ENCODE measurements around the gene PDHX.
A peak's percentile ranks its signal among the peaks of the same experiment; 100 is the strongest.

The PDHX gene

DNA sequence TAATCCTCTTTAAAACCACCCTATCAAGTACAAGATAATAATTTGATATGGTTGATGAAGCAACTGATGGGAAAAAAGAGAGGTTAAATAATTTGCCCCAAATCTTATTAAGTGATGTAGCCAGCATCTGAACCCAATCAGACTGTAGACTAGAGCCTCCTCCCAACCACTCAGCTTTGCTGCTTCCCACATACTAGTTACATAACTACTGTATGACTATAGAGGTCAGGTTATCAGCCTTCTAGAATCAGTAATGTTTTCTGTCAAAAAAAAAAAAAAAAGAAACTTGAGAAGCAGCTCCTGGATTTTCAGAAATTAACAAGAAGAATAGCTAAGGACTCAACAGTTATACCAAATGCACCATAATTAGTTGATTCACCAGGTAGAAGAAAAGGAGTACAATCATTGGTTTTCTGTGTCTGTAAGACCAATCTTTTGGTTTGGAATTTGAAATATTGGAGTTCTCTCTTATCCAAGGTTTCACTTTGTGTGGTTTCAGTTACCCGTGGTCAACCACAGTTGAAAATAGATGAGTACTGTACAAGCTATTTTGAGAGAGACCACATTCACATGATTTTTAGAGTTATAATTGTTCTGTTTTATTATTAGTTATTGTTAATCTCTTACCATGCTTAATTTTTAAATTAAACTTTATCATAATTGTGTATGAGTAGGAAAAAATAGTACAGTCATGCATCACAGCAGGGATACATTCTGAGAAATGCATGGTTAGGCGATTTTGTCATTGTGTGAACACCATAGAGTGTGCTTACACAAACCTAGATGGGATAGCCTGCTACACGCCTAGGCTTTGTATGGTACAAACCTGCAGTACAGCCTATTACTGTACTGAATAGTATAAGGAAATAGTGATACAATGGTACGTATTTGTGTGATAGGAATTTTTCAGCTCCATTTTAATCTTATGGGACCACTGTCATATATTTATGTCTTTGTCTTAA, 72.2 kb downstream of the PDHX start:
- CTCF ChIA-PET, result no interaction called here
- no peak overlapping the region for H3K27ac ChIP-seq
- TF ChIP-seq, protein P1, sequence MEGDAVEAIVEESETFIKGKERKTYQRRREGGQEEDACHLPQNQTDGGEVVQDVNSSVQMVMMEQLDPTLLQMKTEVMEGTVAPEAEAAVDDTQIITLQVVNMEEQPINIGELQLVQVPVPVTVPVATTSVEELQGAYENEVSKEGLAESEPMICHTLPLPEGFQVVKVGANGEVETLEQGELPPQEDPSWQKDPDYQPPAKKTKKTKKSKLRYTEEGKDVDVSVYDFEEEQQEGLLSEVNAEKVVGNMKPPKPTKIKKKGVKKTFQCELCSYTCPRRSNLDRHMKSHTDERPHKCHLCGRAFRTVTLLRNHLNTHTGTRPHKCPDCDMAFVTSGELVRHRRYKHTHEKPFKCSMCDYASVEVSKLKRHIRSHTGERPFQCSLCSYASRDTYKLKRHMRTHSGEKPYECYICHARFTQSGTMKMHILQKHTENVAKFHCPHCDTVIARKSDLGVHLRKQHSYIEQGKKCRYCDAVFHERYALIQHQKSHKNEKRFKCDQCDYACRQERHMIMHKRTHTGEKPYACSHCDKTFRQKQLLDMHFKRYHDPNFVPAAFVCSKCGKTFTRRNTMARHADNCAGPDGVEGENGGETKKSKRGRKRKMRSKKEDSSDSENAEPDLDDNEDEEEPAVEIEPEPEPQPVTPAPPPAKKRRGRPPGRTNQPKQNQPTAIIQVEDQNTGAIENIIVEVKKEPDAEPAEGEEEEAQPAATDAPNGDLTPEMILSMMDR (conservative IDR thresholded peaks at IDR 0.05; ENCODE audit: low read depth), result no peak
- DNase-seq (ENCODE audit: low spot score), result no peak
- POLR2A ChIA-PET (ENCODE audit: low non-redundant PET), result no interaction called here

DNA sequence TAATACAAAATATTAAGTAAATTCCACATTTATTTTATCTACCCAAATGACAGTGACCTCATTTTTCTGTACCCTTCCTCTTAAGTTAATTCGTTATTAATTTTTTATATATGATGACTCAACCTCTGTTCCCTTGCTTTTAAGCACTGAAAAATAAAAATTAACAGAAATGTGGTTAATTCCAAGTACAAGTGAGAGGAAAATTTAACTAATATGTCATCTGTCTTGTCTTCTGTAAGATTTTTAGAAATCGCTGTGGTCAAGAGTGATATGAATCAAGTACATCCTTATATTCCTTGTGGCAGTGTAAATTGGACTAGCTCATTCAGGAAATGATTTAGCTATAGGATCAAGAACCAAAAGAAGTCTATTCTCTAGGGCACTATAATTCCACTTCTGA, 74.5 kb downstream of the PDHX start:
- POLR2A ChIA-PET (ENCODE audit: low non-redundant PET), result no interaction called here
- CTCF ChIA-PET, result interaction anchor here (0.7 kb wide), 1 partner anchor 192 kb away, joined by 4 read pairs; no protein-coding TSS in a partner anchor
- no peak overlapping the region for H3K27ac ChIP-seq
- DNase-seq (ENCODE audit: low spot score), result no peak
- TF ChIP-seq, protein P1 (conservative IDR thresholded peaks at IDR 0.05; ENCODE audit: low read depth), result no peak

DNA sequence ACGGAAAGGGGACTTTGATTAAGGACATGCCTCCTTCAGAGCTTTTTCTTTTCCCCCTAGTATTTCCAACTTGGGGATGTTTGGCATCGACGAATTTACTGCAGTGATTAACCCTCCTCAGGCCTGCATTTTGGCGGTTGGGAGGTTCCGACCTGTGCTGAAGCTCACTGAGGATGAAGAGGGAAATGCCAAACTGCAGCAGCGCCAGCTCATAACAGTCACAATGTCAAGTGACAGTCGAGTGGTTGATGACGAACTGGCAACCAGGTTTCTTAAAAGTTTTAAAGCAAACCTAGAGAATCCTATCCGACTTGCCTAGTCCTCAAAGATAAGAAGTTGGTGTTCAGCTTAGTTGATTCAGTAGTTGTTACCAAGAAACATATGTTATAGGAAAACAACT, 78.4 kb downstream of the PDHX start:
- no peak overlapping the region for H3K27ac ChIP-seq
- ChIA-PET POLR2A (ENCODE audit: low non-redundant PET) (no interaction called here), CTCF (no interaction called here)
- DNase-seq (ENCODE audit: low spot score), result no peak
- TF ChIP-seq, protein P1 (conservative IDR thresholded peaks at IDR 0.05; ENCODE audit: low read depth), result no peak

DNA sequence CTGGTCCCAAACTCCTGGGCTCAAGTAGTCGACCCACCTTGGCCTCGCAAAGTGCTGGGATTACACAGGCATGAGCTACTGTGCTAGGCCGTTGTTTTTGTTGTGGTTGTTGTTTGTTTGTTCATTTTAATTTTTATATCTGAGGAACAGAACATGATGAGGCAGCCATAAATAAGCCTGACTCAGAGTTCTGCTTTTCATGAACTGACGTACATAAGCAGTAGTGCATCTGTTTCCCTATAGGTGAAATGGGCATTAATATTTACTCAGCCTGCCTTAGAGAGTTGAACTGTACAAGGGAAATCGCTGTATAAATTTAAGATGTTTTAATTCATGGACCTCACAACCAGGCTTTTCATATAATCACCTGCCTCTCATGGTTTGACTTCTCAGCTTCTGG, 80.5 kb downstream of the PDHX start:
- DNase-seq (ENCODE audit: low spot score), result no peak

DNA sequence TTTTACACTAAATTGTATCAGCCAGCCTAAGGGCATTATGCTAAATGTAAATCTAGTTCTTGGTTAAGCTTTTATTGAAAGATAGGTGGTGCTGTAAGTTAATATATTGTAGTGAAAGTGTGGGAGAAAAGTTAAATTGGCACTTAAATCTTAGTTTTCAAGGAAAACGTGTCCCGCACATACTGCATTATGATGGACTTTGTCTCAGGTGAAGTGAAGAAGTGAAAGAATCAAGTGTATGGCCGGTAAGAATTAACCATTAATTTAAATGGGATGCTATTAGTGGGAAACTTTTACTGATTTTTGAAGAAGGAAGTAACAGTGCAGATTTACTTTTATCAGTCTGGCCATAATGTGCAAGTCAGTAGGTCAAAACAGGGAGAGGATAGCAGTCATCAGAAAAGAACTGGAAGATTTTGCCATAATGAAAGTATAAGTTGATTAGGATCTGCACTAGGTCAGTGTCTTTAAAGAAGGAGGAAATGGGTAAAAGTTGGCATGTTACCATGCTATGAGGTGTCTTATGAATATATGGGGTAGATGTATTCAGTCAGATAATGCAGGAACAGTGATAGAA, 81.6 kb downstream of the PDHX start:
- H3K27ac ChIP-seq, result no peak overlapping the region
- TF ChIP-seq, protein P1 (conservative IDR thresholded peaks at IDR 0.05; ENCODE audit: low read depth), result peak; percentile 37
- CTCF ChIA-PET, result interaction anchor here (0.6 kb wide), 3 partner anchors 117 to 275 kb away, joined by 3 read pairs; no protein-coding TSS in a partner anchor
- DNase-seq (ENCODE audit: low spot score), result peak; percentile 44
- POLR2A ChIA-PET (ENCODE audit: low non-redundant PET), result interaction anchor here (0.6 kb wide), 1 partner anchor 118 kb away, joined by 3 read pairs; no protein-coding TSS in a partner anchor

More for the DNA sequence above, 80.5 kb downstream of the PDHX start:
- TF ChIP-seq, protein P1 (conservative IDR thresholded peaks at IDR 0.05; ENCODE audit: low read depth), result no peak
- POLR2A ChIA-PET (ENCODE audit: low non-redundant PET), result no interaction called here
- CTCF ChIA-PET, result interaction anchor here (0.6 kb wide), 1 partner anchor 202 kb away, joined by 4 read pairs; no protein-coding TSS in a partner anchor
- no peak overlapping the region for H3K27ac ChIP-seq

DNA sequence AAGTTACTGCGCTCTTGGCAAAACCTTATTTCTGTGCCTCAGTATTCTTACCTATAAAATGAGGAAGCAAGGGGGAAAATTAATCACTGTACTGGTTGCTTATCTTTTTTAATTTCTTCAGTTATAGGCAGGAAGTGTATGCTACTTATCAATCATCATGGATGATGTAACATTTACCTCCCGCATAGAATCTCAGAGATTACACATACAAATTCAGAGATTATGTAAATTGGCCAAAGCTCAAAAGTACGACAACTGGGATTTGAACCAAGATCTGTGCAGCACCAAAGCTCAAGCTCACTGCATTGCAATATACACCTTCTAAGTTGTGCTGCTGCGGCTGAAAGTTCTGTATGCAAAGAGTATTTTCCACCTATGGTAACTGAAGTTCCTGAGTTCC, 83.0 kb downstream of the PDHX start:
- CTCF ChIA-PET, result interaction anchor here (0.6 to 1.7 kb wide), 3 partner anchors 112 to 392 kb away, joined by 3 to 5 read pairs (median 3); no protein-coding TSS in a partner anchor
- POLR2A ChIA-PET (ENCODE audit: low non-redundant PET), result interaction anchor here (0.8 kb wide), 1 partner anchor 140 kb away, joined by 3 read pairs; the partner anchor contains the start of gene CD44
- no peak for DNase-seq (ENCODE audit: low spot score)
- H3K27ac ChIP-seq, result no peak overlapping the region
- TF ChIP-seq, protein P1 (conservative IDR thresholded peaks at IDR 0.05; ENCODE audit: low read depth), result no peak

All from RWPE1 (cell line).